PC-9 (cell line): ENCODE results near the gene TNFRSF14.

Experiments used
- EZH2 ChIP-seq: fragments of 200-600 bp; sonication (generic); IDR thresholded peaks from 2 replicates; pipeline ENCODE4 v1.8.0; 2017; ENCODE audit warnings: antibody characterized with exemption, low read depth
- TF ChIP-seq, protein P1 (sequence below): fragments of 200-600 bp; sonication (generic); conservative IDR thresholded peaks from 2 replicates; pipeline ENCODE4 v1.6.1; 2017; ENCODE audit warnings: mixed run types, antibody characterized with exemption, mild to moderate bottlenecking, moderate library complexity

DNA sequence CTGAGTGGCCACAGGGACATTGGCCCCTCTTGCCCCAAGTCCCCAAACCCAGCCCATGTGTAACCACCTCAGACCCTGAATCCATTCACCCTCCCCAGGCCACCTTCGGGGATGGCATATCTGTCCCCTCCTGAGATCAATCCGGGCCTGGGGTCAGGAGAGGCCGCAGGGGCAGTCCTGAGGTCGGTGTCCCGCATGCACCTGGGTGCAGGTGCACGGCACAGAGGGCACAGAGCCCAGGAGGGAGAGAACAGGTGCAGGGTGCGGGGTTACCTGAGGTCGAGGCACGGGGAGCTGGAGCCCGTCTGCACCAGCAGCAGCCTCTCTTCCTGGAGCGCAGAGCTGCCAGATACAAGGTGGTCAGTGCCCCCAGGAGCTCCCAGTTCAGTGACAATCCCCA is 46.6 kb upstream of the TNFRSF14 start:
- TF ChIP-seq, protein P1, sequence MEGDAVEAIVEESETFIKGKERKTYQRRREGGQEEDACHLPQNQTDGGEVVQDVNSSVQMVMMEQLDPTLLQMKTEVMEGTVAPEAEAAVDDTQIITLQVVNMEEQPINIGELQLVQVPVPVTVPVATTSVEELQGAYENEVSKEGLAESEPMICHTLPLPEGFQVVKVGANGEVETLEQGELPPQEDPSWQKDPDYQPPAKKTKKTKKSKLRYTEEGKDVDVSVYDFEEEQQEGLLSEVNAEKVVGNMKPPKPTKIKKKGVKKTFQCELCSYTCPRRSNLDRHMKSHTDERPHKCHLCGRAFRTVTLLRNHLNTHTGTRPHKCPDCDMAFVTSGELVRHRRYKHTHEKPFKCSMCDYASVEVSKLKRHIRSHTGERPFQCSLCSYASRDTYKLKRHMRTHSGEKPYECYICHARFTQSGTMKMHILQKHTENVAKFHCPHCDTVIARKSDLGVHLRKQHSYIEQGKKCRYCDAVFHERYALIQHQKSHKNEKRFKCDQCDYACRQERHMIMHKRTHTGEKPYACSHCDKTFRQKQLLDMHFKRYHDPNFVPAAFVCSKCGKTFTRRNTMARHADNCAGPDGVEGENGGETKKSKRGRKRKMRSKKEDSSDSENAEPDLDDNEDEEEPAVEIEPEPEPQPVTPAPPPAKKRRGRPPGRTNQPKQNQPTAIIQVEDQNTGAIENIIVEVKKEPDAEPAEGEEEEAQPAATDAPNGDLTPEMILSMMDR = no peak
- no peak for TF ChIP-seq EZH2
